Chondrocyte (in vitro differentiated cells): ENCODE measurements around the gene NACC2. TPM values are rescaled to one million over a fixed set of nuclear protein-coding genes. Genes with fewer than 3 reads are reported as not detected.
A peak's percentile ranks its signal among the peaks of the same experiment; 100 is the strongest.

Source experiments
- DNase-seq: peaks from one replicate; pipeline ENCODE4 v3.0.0; 2021; ENCODE audit warnings: mixed read lengths, low spot score
- H3K27ac Mint-ChIP-seq: one replicate; pipeline ENCODE4 v1.8.0; 2021; ENCODE audit warnings: mild to moderate bottlenecking, moderate library complexity, mixed read lengths; ENCODE audit not compliant: unreplicated experiment
- H3K27me3 Mint-ChIP-seq: 2 replicates; pipeline ENCODE4 v1.8.0; 2021; ENCODE audit warnings: low read depth, mixed read lengths
- H3K36me3 Mint-ChIP-seq: 2 replicates; pipeline ENCODE4 v1.8.0; 2021; ENCODE audit warnings: low read depth, mixed read lengths
- H3K4me1 Mint-ChIP-seq: 2 replicates; pipeline ENCODE4 v1.8.0; 2021; ENCODE audit warnings: low read depth, mild to moderate bottlenecking, mixed read lengths
- H3K4me3 Mint-ChIP-seq: one replicate; pipeline ENCODE4 v1.8.0; 2021; ENCODE audit warnings: mild to moderate bottlenecking, moderate library complexity, mixed read lengths; ENCODE audit not compliant: unreplicated experiment
- H3K9me3 Mint-ChIP-seq: 2 replicates; pipeline ENCODE4 v1.8.0; 2021; ENCODE audit warnings: low read depth, mixed read lengths
- CTCF ChIP-seq: fragments of 200-600 bp; sonication (generic); IDR thresholded peaks from 2 replicates; pipeline ENCODE4 v1.5.0; 2021; ENCODE audit warnings: antibody characterized with exemption, mild to moderate bottlenecking, moderate library complexity
- total RNA-seq: library from RNA; stranded (reverse); gene quantifications from 3 replicates; pipeline ENCODE4 v1.2.1, GENCODE V29; 2021

Gene NACC2
- total RNA-seq, 1 donor from 2014 or later, result 51.0 TPM

GRCh38 chr9:136111910-136112309, 16.8 kb upstream of the NACC2 start:
- DNase-seq, result no peak
- Mint-ChIP-seq H3K4me1 (peaks cover 32% of the 10 kb centered on the region), H3K36me3 (peaks cover 4% of the 10 kb centered on the region), H3K27ac (peak overlapping the region; percentile 69), H3K27me3 (no peaks in the 10 kb centered on the region), H3K4me3 (no peak overlapping the region), H3K9me3 (no peaks in the 10 kb centered on the region)
- no peak for TF ChIP-seq CTCF

GRCh38 chr9:136111190-136111589, 16.1 kb upstream of the NACC2 start:
- no peak overlapping the region for H3K4me3 Mint-ChIP-seq
- H3K27me3 Mint-ChIP-seq, result no peaks in the 10 kb centered on the region
- peaks cover 4% of the 10 kb centered on the region for H3K36me3 Mint-ChIP-seq
- H3K9me3 Mint-ChIP-seq, result no peaks in the 10 kb centered on the region
- H3K4me1 Mint-ChIP-seq, result peaks cover 37% of the 10 kb centered on the region
- no peak for DNase-seq
- no peak for TF ChIP-seq CTCF
- no peak overlapping the region for H3K27ac Mint-ChIP-seq

GRCh38 chr9:136110082-136111061, 15.3 kb upstream of the NACC2 start:
- TF ChIP-seq CTCF, result peak; percentile 72
- Mint-ChIP-seq H3K27me3 (no peaks in the 10 kb centered on the region), H3K36me3 (peaks cover 4% of the 10 kb centered on the region), H3K9me3 (no peaks in the 10 kb centered on the region), H3K4me1 (peaks cover 45% of the 10 kb centered on the region), H3K4me3 (peak overlapping the region; percentile 47), H3K27ac (peak overlapping the region; percentile 88)
- no peak for DNase-seq

- Mint-ChIP-seq H3K27ac (peak overlapping the region; percentile 88), H3K4me1 (peaks cover 53% of the 10 kb centered on the region), H3K36me3 (peaks cover 3% of the 10 kb centered on the region), H3K27me3 (no peaks in the 10 kb centered on the region), H3K4me3 (peak overlapping the region; percentile 47), H3K9me3 (no peaks in the 10 kb centered on the region)
- peak; percentile 34 for TF ChIP-seq CTCF
- no peak for DNase-seq
Observed at GRCh38 chr9:136109351-136110081, 14.4 kb upstream of the NACC2 start.

GRCh38 chr9:136108648-136109266, 13.7 kb upstream of the NACC2 start:
- Mint-ChIP-seq H3K9me3 (no peaks in the 10 kb centered on the region), H3K36me3 (peaks cover 2% of the 10 kb centered on the region), H3K27me3 (no peaks in the 10 kb centered on the region), H3K4me1 (peaks cover 58% of the 10 kb centered on the region), H3K4me3 (no peak overlapping the region), H3K27ac (no peak overlapping the region)
- no peak for DNase-seq
- no peak for TF ChIP-seq CTCF
